Hepatocyte (in vitro differentiated cells): ENCODE measurements around the gene GRK5. TPM values are rescaled to one million over a fixed set of nuclear protein-coding genes. Genes with fewer than 3 reads are reported as not detected.

Source experiments
- DNase-seq: peaks from one replicate; pipeline ENCODE4 v3.0.0-alpha.2; 2016; ENCODE audit warnings: low spot score
- H2AFZ ChIP-seq: fragments of 200-600 bp; sonication (generic); 2 replicates; pipeline ENCODE4 v1.6.0; 2016; ENCODE audit warnings: antibody characterized with exemption, mild to moderate bottlenecking
- H3K27ac ChIP-seq: fragments of 200-600 bp; sonication (generic); 2 replicates; pipeline ENCODE4 v1.5.1; 2016; ENCODE audit warnings: mild to moderate bottlenecking
- H3K27me3 ChIP-seq: fragments of 200-600 bp; sonication (generic); 2 replicates; pipeline ENCODE4 v1.6.1; 2016
- H3K36me3 ChIP-seq: fragments of 200-600 bp; sonication (generic); replicated peaks from 2 replicates; pipeline ENCODE4 v1.5.1; 2016; ENCODE audit warnings: low read depth; ENCODE audit not compliant: insufficient read depth
- H3K4me1 ChIP-seq: fragments of 200-600 bp; sonication (generic); 2 replicates; pipeline ENCODE4 v1.5.1; 2016; ENCODE audit warnings: mild to moderate bottlenecking, moderate library complexity; ENCODE audit not compliant: insufficient read depth
- H3K4me2 ChIP-seq: fragments of 200-600 bp; sonication (generic); 2 replicates; pipeline ENCODE4 v1.6.0; 2016
- H3K4me3 ChIP-seq: fragments of 200-600 bp; sonication (generic); 2 replicates; pipeline ENCODE4 v1.5.1; 2016; ENCODE audit warnings: mild to moderate bottlenecking
- H3K79me2 ChIP-seq: fragments of 200-600 bp; sonication (generic); 2 replicates; pipeline ENCODE4 v1.6.0; 2017; ENCODE audit warnings: mild to moderate bottlenecking
- H3K9me2 ChIP-seq: fragments of 200-600 bp; sonication (generic); replicated peaks from 2 replicates; pipeline ENCODE4 v1.6.0; 2017; ENCODE audit warnings: mild to moderate bottlenecking; ENCODE audit not compliant: insufficient read depth
- H3K9me3 ChIP-seq: fragments of 200-600 bp; sonication (generic); 2 replicates; pipeline ENCODE4 v1.5.1; 2016; ENCODE audit warnings: low read depth, mild to moderate bottlenecking
- H4K20me1 ChIP-seq: fragments of 200-600 bp; sonication (generic); 2 replicates; pipeline ENCODE4 v1.6.0; 2016; ENCODE audit warnings: mild to moderate bottlenecking; ENCODE audit not compliant: insufficient read depth, poor library complexity, severe bottlenecking
- CTCF ChIP-seq: fragments of 200-600 bp; sonication (generic); IDR thresholded peaks from 2 replicates; pipeline ENCODE4 v1.5.1; 2016; ENCODE audit warnings: antibody characterized with exemption, mild to moderate bottlenecking; ENCODE audit not compliant: poor library complexity
- EZH2 ChIP-seq: fragments of 200-600 bp; sonication (generic); IDR thresholded peaks from 2 replicates; pipeline ENCODE4 v1.6.1; 2016; ENCODE audit warnings: antibody characterized with exemption, mild to moderate bottlenecking, borderline replicate concordance
- EZH2phosphoT487 ChIP-seq: fragments of 200-600 bp; sonication (generic); IDR thresholded peaks from one replicate; pipeline ENCODE4 v1.6.1; 2018; ENCODE audit warnings: antibody characterized with exemption, mild to moderate bottlenecking, low read depth, moderate library complexity; ENCODE audit not compliant: unreplicated experiment, severe bottlenecking
- WGBS: methylation state at CpG from one replicate; pipeline ENCODE4 v1.1.6; 2016; ENCODE audit warnings: low lambda C conversion rate; ENCODE audit errors: missing lambda C conversion rate; 5-methylcytosine and 5-hydroxymethylcytosine counted together
- polyA plus RNA-seq: library from polyadenylated mRNA; unstranded; fragments of >200 nt; fragmentation: Nextera tagmentation; extraction: Ambion mirVana; gene quantifications from 2 replicates; pipeline ENCODE4 v1.2.1, GENCODE V29; 2016
- total RNA-seq: library from RNA; depleted of rRNA; stranded (reverse); fragments of >200 nt; gene quantifications from 2 replicates; pipeline ENCODE4 v1.2.3, GENCODE V29; 2014

The GRK5 gene
- total and polyA plus RNA-seq, 2 experiments from 2014 or later: 7.6 to 19.9 TPM

- Histone ChIP-seq H4K20me1 (no peaks in the 10 kb centered on the region), H3K4me3 (no peak overlapping the region), H3K4me2 (no peak overlapping the region), H3K36me3 (no peaks in the 10 kb centered on the region), H3K9me2 (no peaks in the 10 kb centered on the region), H3K79me2 (no peaks in the 10 kb centered on the region), H3K27me3 (no peaks in the 10 kb centered on the region), H3K27ac (no peak overlapping the region), H2AFZ (no peak overlapping the region), H3K4me1 (peaks cover 1% of the 10 kb centered on the region), H3K9me3 (no peaks in the 10 kb centered on the region)
- WGBS: 70% methylated on average over 2 of the region's 2 CpGs
- TF ChIP-seq EZH2phosphoT487 (no peak), CTCF (peak; percentile 19)
- DNase-seq: no peak
Observed at GRCh38 chr10:119355930-119356329, 148.6 kb downstream of the GRK5 start.

GRCh38 chr10:119357412-119358151, 150.2 kb downstream of the GRK5 start:
- H3K9me2 ChIP-seq: no peaks in the 10 kb centered on the region
- no peaks in the 10 kb centered on the region for H3K4me1 ChIP-seq

DNA sequence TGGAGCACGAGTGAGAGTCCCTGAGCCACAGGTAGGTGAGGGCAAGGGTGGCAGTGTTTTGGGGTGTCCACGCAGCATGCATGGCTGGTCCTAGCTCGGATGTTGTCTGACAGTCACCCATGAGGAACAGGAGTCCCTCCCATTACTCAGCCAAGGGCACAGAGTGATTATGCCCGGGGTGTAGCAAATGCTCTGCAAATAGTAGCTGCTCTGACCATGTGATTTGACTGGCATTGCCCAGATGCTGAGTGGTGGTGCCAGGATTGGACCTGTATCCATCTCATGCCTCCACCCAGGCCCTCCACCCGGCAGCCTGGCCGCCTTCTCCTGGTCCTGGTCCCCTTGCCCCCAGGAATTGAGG, 150.8 kb downstream of the GRK5 start:
- no peaks in the 10 kb centered on the region for H3K27me3 ChIP-seq
- no peaks in the 10 kb centered on the region for H4K20me1 ChIP-seq
- no peak overlapping the region for H3K27ac ChIP-seq
- DNase-seq: no peak
- no peak for TF ChIP-seq CTCF
- no peak for TF ChIP-seq EZH2phosphoT487
- TF ChIP-seq EZH2: no peak
- H3K4me2 ChIP-seq: no peak overlapping the region
- H2AFZ ChIP-seq: no peak overlapping the region
- H3K9me3 ChIP-seq: no peaks in the 10 kb centered on the region
- H3K4me1 ChIP-seq: no peaks in the 10 kb centered on the region
- H3K9me2 ChIP-seq: no peaks in the 10 kb centered on the region
- no peaks in the 10 kb centered on the region for H3K79me2 ChIP-seq
- no peaks in the 10 kb centered on the region for H3K36me3 ChIP-seq
- H3K4me3 ChIP-seq: no peak overlapping the region
- over 99% methylated on average over 6 of the region's 6 CpGs for WGBS

More at GRCh38 chr10:119357412-119358151, 150.2 kb downstream of the GRK5 start:
- H3K4me3 ChIP-seq: no peak overlapping the region
- no peaks in the 10 kb centered on the region for H3K79me2 ChIP-seq
- H2AFZ ChIP-seq: no peak overlapping the region
- TF ChIP-seq CTCF (no peak), EZH2phosphoT487 (no peak), EZH2 (no peak)
- H3K4me2 ChIP-seq: no peak overlapping the region
- no peak overlapping the region for H3K27ac ChIP-seq
- no peaks in the 10 kb centered on the region for H3K27me3 ChIP-seq
- no peaks in the 10 kb centered on the region for H3K9me3 ChIP-seq
- no peaks in the 10 kb centered on the region for H4K20me1 ChIP-seq
- WGBS: 84% methylated on average over 14 of the region's 14 CpGs
- H3K36me3 ChIP-seq: no peaks in the 10 kb centered on the region
- DNase-seq: no peak
